ENCODE measurements around the gene PCDHB2.
"Not testable (repeated sequence)": the region's sequence is repeated elsewhere in the genome, so short reads cannot be mapped to it uniquely, and the experiment has no call there.

Gene PCDHB2

DNA sequence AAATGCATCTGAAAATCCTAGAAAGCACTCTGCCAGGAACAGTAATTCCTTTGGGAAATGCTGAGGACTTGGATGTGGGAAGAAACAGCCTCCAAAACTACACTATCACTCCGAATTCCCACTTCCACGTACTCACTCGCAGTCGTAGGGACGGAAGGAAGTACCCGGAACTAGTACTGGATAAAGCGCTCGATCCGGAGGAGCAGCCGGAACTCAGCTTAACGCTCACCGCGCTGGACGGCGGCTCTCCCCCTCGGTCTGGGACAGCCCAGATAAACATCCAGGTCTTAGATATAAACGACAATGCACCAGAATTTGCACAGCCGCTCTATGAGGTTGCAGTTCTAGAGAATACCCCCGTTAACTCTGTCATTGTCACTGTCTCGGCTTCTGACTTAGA lies 6.6 kb downstream of the PCDHB2 start:
- WGBS, 2 experiments (ENCODE audit: insufficient coverage in 2 of 2) = 91 to 97% methylated on average over 19 to 20 of the region's 20 CpGs
- H3K27ac ChIP-seq (ENCODE audit: low read depth, low read length, severe bottlenecking) = no peak overlapping the region
- peaks cover 22% of the 10 kb centered on the region for H3K9me3 ChIP-seq (ENCODE audit: control insufficient read depth, low read length)
- peaks cover 29% of the 10 kb centered on the region for H3K36me3 ChIP-seq (ENCODE audit: control insufficient read depth, insufficient read depth, low read length)
- no peaks in the 10 kb centered on the region for H3K4me1 ChIP-seq (ENCODE audit: control insufficient read depth, insufficient read depth, low read length, poor library complexity, severe bottlenecking)
- no peak overlapping the region for H3K4me3 ChIP-seq (ENCODE audit: extremely low read depth, insufficient read depth, low read length, poor library complexity, severe bottlenecking)

DNA sequence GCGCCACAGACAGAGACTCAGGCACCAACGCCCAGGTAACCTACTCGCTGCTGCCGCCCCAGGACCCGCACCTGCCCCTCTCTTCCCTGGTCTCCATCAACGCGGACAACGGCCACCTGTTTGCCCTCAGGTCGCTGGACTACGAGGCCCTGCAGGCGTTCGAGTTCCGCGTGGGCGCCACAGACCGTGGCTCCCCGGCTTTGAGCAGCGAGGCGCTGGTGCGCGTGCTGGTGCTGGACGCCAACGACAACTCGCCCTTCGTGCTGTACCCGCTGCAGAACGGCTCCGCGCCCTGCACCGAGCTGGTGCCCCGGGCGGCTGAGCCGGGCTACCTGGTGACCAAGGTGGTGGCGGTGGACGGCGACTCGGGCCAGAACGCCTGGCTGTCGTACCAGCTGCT lies 7.7 kb downstream of the PCDHB2 start:
- not testable (repeated sequence) for H3K4me1 ChIP-seq (ENCODE audit: control insufficient read depth, insufficient read depth, low read length, poor library complexity, severe bottlenecking); H3K4me3 ChIP-seq (ENCODE audit: extremely low read depth, insufficient read depth, low read length, poor library complexity, severe bottlenecking); H3K27ac ChIP-seq (ENCODE audit: low read depth, low read length, severe bottlenecking)
- 90 to 100% methylated on average over 2 to 5 of the region's 39 CpGs for WGBS, 2 experiments (ENCODE audit: insufficient coverage in 2 of 2)
- Histone ChIP-seq H3K9me3 (ENCODE audit: control insufficient read depth, low read length) (peaks cover 22% of the 10 kb centered on the region), H3K36me3 (ENCODE audit: control insufficient read depth, insufficient read depth, low read length) (peaks cover 27% of the 10 kb centered on the region)

DNA sequence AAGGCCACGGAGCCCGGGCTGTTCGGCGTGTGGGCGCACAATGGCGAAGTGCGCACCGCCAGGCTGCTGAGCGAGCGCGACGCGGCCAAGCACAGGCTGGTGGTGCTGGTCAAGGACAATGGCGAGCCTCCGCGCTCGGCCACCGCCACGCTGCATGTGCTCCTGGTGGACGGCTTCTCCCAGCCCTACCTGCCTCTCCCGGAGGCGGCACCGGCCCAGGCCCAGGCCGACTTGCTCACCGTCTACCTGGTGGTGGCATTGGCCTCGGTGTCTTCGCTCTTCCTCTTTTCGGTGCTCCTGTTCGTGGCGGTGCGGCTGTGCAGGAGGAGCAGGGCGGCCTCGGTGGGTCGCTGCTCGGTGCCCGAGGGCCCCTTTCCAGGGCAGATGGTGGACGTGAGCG lies 8.1 kb downstream of the PCDHB2 start:
- Histone ChIP-seq H3K36me3 (ENCODE audit: control insufficient read depth, insufficient read depth, low read length) (peaks cover 27% of the 10 kb centered on the region), H3K9me3 (ENCODE audit: control insufficient read depth, low read length) (peaks cover 22% of the 10 kb centered on the region)
- H3K27ac ChIP-seq (ENCODE audit: low read depth, low read length, severe bottlenecking); H3K4me3 ChIP-seq (ENCODE audit: extremely low read depth, insufficient read depth, low read length, poor library complexity, severe bottlenecking); H3K4me1 ChIP-seq (ENCODE audit: control insufficient read depth, insufficient read depth, low read length, poor library complexity, severe bottlenecking): not testable (repeated sequence)
- 95 to 99% methylated on average over 9 to 11 of the region's 38 CpGs for WGBS, 2 experiments (ENCODE audit: insufficient coverage in 2 of 2)

DNA sequence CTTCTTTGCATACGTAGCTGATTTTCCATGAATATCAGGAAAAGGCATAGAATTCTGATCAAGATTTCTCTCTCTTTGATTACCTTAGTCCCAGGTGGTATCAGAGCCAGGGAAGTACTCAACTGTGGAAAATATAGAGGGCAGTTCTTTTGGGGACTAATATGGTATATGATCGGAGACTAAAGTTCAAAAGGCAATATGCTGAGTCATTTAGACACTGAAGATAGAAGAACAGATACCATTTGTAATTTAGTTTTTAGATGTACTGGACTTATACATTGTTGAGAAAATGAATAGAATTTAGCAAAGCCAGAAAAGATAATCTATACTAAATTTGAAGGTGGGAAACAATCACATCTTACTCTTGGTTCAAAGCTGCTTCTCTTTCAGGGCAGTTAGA lies 10.9 kb downstream of the PCDHB2 start:
- Histone ChIP-seq H3K4me3 (ENCODE audit: extremely low read depth, insufficient read depth, low read length, poor library complexity, severe bottlenecking) (no peak overlapping the region), H3K36me3 (ENCODE audit: control insufficient read depth, insufficient read depth, low read length) (peaks cover 12% of the 10 kb centered on the region), H3K9me3 (ENCODE audit: control insufficient read depth, low read length) (peaks cover 13% of the 10 kb centered on the region), H3K4me1 (ENCODE audit: control insufficient read depth, insufficient read depth, low read length, poor library complexity, severe bottlenecking) (no peaks in the 10 kb centered on the region), H3K27ac (ENCODE audit: low read depth, low read length, severe bottlenecking) (no peak overlapping the region)
- 14% methylated on average over 1 of the region's 2 CpGs; no CpG with 5 or more reads in 1 of the 2 experiments for WGBS, 2 experiments (ENCODE audit: insufficient coverage in 2 of 2)

DNA sequence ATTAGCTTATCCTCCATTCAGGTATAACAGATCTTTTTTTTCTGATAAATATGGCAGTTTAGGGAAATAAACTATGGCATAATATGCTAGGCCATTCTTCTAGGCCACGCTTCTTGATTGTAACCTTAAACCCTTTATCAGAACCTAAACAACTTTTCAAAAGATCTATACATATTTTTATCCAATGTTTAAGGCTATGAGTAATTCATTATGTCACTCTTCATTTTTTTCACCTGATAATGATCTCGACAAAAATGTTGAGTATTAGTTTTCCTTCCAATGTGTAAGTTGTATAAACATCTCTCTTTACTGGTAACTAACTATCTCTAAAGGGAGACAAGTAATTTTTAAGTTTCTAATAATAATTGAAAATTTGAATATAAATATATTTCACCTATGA lies 24.8 kb downstream of the PCDHB2 start:
- no peaks in the 10 kb centered on the region for H3K36me3 ChIP-seq (ENCODE audit: control insufficient read depth, insufficient read depth, low read length)
- no peak overlapping the region for H3K4me3 ChIP-seq (ENCODE audit: extremely low read depth, insufficient read depth, low read length, poor library complexity, severe bottlenecking)
- H3K9me3 ChIP-seq (ENCODE audit: control insufficient read depth, low read length) = peaks cover 12% of the 10 kb centered on the region
- no peak overlapping the region for H3K27ac ChIP-seq (ENCODE audit: low read depth, low read length, severe bottlenecking)
- WGBS, 2 experiments (ENCODE audit: insufficient coverage in 2 of 2) = no CpG with 5 or more reads among the region's 2 CpGs
- no peaks in the 10 kb centered on the region for H3K4me1 ChIP-seq (ENCODE audit: control insufficient read depth, insufficient read depth, low read length, poor library complexity, severe bottlenecking)

DNA sequence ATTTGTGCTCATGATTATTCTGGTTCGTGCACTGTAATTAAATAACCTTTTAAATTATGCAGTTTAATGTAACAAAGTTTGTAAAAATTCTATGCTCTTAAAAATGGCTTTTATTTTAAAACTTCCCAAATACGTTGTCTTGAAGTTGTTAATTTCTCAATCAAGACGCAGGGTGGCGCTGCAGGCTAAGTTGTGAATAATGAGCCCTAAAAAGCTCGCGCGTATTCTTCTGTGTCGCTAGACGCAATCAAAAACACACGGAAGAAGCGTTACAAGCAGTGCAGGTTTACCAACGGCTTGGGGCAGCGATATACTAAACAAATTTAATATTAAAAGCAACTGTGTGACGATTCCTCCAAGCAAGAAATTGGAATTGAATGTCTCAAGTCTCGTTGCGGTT lies 27.1 kb downstream of the PCDHB2 start, which contains the start of gene PCDHB4:
TSS of gene PCDHB4 (plus strand) at position 256 of the 400 bp plus-strand sequence. CDS start 181 bp downstream, outside the sequence.
- Histone ChIP-seq H3K36me3 (ENCODE audit: control insufficient read depth, insufficient read depth, low read length) (no peaks in the 10 kb centered on the region), H3K4me3 (ENCODE audit: extremely low read depth, insufficient read depth, low read length, poor library complexity, severe bottlenecking) (no peak within 1 kb of the TSS), H3K9me3 (ENCODE audit: control insufficient read depth, low read length) (peaks cover 9% of the 10 kb centered on the region), H3K27ac (ENCODE audit: low read depth, low read length, severe bottlenecking) (no peak within 1 kb of the TSS), H3K4me1 (ENCODE audit: control insufficient read depth, insufficient read depth, low read length, poor library complexity, severe bottlenecking) (no peaks in the 10 kb centered on the region)
- 86 to 90% methylated on average over 12 to 14 of the region's 16 CpGs for WGBS, 2 experiments (ENCODE audit: insufficient coverage in 2 of 2)

DNA sequence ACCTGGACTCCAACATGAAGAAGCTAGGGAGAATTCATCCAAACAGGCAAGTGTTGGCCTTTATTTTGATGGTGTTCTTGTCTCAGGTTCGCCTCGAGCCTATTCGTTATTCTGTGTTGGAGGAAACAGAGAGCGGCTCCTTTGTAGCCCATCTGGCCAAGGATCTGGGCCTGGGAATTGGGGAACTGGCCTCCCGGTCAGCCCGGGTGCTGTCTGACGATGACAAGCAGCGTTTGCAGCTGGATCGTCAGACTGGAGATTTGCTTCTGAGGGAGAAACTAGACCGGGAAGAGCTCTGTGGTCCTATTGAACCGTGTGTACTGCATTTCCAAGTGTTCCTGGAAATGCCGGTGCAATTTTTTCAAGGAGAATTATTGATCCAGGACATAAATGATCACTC lies 27.6 kb downstream of the PCDHB2 start:
- no peak overlapping the region for H3K27ac ChIP-seq (ENCODE audit: low read depth, low read length, severe bottlenecking)
- no peak overlapping the region for H3K4me3 ChIP-seq (ENCODE audit: extremely low read depth, insufficient read depth, low read length, poor library complexity, severe bottlenecking)
- no peaks in the 10 kb centered on the region for H3K4me1 ChIP-seq (ENCODE audit: control insufficient read depth, insufficient read depth, low read length, poor library complexity, severe bottlenecking)
- WGBS, 2 experiments (ENCODE audit: insufficient coverage in 2 of 2) = 89 to 90% methylated on average over 11 to 12 of the region's 12 CpGs
- H3K9me3 ChIP-seq (ENCODE audit: control insufficient read depth, low read length) = peaks cover 8% of the 10 kb centered on the region
- H3K36me3 ChIP-seq (ENCODE audit: control insufficient read depth, insufficient read depth, low read length) = no peaks in the 10 kb centered on the region

DNA sequence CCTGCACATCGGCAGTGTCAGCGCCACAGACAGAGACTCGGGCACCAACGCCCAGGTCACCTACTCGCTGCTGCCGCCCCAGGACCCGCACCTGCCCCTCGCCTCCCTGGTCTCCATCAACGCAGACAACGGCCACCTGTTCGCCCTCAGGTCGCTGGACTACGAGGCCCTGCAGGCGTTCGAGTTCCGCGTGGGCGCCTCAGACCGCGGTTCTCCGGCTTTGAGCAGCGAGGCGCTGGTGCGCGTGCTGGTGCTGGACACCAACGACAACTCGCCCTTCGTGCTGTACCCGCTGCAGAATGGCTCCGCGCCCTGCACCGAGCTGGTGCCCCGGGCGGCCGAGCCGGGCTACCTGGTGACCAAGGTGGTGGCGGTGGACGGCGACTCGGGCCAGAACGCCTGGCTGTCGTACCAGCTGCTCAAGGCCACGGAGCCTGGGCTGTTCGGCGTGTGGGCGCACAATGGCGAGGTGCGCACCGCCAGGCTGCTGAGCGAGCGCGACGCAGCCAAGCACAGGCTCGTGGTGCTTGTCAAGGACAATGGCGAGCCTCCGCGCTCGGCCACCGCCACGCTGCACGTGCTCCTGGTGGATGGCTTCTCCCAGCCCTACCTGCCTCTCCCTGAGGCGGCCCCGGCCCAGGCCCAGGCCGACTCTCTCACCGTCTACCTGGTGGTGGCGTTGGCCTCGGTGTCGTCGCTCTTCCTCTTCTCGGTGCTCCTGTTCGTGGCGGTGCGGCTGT lies 29.2 kb downstream of the PCDHB2 start:
- H3K4me1 ChIP-seq (ENCODE audit: control insufficient read depth, insufficient read depth, low read length, poor library complexity, severe bottlenecking); H3K36me3 ChIP-seq (ENCODE audit: control insufficient read depth, insufficient read depth, low read length); H3K27ac ChIP-seq (ENCODE audit: low read depth, low read length, severe bottlenecking); H3K4me3 ChIP-seq (ENCODE audit: extremely low read depth, insufficient read depth, low read length, poor library complexity, severe bottlenecking); H3K9me3 ChIP-seq (ENCODE audit: control insufficient read depth, low read length): not testable (repeated sequence)
- 97% methylated on average over 6 of the region's 73 CpGs; no CpG with 5 or more reads in 1 of the 2 experiments for WGBS, 2 experiments (ENCODE audit: insufficient coverage in 2 of 2)

DNA sequence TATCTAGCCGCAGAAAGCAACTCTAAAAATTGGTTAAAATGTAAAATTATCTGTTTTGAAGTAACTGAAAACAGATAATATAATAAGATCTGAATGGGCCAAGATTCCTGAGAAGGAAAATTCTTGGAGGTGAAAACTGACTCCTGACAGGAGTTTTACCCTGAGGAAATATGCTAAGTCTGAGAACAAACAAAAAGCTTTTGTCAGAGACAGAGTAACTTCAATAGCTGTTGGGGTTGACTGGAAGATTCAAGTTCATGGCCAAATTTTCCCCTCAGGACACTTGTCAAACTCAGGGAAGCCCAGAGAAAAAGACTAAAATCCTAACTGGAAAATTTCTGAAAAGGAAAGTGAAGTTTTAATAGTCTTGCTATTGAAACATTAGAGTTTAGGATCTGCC lies 32.9 kb downstream of the PCDHB2 start:
- Histone ChIP-seq H3K4me3 (ENCODE audit: extremely low read depth, insufficient read depth, low read length, poor library complexity, severe bottlenecking) (no peak overlapping the region), H3K27ac (ENCODE audit: low read depth, low read length, severe bottlenecking) (no peak overlapping the region), H3K4me1 (ENCODE audit: control insufficient read depth, insufficient read depth, low read length, poor library complexity, severe bottlenecking) (no peaks in the 10 kb centered on the region), H3K36me3 (ENCODE audit: control insufficient read depth, insufficient read depth, low read length) (no peaks in the 10 kb centered on the region), H3K9me3 (ENCODE audit: control insufficient read depth, low read length) (peaks cover 3% of the 10 kb centered on the region)
- no CpG with 5 or more reads among the region's 1 CpG for WGBS, 2 experiments (ENCODE audit: insufficient coverage in 2 of 2)

DNA sequence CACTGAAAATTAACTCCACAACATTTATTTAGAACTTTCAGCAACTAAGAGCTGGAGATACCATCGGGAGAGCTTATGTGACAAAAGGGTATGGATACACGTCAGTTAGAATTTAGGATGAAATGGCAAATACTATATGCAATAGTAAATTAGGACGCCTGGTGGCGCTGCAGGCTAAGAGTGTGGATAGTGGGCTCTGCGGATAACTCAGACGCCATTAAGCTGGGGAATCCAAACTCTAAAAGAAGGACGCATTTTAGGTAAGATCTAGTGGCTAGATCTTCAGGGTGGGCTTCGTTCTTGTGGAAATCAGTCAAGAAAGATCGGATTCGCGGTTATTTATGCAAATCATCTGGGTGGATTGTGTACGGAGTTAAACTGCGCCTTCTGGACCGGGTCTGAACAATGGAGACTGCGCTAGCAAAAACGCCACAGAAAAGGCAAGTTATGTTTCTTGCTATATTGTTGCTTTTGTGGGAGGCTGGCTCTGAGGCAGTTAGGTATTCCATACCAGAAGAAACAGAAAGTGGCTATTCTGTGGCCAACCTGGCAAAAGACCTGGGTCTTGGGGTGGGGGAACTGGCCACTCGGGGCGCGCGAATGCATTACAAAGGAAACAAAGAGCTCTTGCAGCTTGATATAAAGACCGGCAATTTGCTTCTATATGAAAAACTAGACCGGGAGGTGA lies 40.8 kb downstream of the PCDHB2 start, which contains the start of gene PCDHB5:
TSS of gene PCDHB5 (plus strand) at position 177 of the 688 bp plus-strand sequence. CDS start at position 406, 229 bp downstream.
- Histone ChIP-seq H3K9me3 (ENCODE audit: control insufficient read depth, low read length) (peaks cover 16% of the 10 kb centered on the region), H3K4me1 (ENCODE audit: control insufficient read depth, insufficient read depth, low read length, poor library complexity, severe bottlenecking) (no peaks in the 10 kb centered on the region), H3K36me3 (ENCODE audit: control insufficient read depth, insufficient read depth, low read length) (no peaks in the 10 kb centered on the region), H3K27ac (ENCODE audit: low read depth, low read length, severe bottlenecking) (no peak within 1 kb of the TSS), H3K4me3 (ENCODE audit: extremely low read depth, insufficient read depth, low read length, poor library complexity, severe bottlenecking) (no peak within 1 kb of the TSS)
- 89 to 91% methylated on average over 21 to 22 of the region's 22 CpGs for WGBS, 2 experiments (ENCODE audit: insufficient coverage in 2 of 2)
